SW480 (cell line): ENCODE measurements around the gene ANO10.
"Not testable (repeated sequence)": the region's sequence is repeated elsewhere in the genome, so short reads cannot be mapped to it uniquely, and the experiment has no call there.

ENCODE experiments used
- DNase-seq: peaks from one replicate; pipeline ENCODE4 v3.0.0-alpha.2; 2016; ENCODE audit warnings: low spot score

The ANO10 gene

GRCh38 chr3:43473737-43474136 is 148.1 kb downstream of the ANO10 start:
- DNase-seq: no peak

- DNase-seq: no peak
Measured at GRCh38 chr3:43473244-43473643, 148.6 kb downstream of the ANO10 start.

- DNase-seq: no peak
Measured at GRCh38 chr3:43468133-43468532, 153.7 kb downstream of the ANO10 start.

- DNase-seq: no peak
Measured at GRCh38 chr3:43465109-43465508, 156.7 kb downstream of the ANO10 start.

- DNase-seq: not testable (repeated sequence)
Measured at GRCh38 chr3:43462566-43462965, 159.2 kb downstream of the ANO10 start.

GRCh38 chr3:43461345-43461744 is 160.5 kb downstream of the ANO10 start:
- DNase-seq: no peak

GRCh38 chr3:43457038-43457437 is 164.8 kb downstream of the ANO10 start:
- DNase-seq: not testable (repeated sequence)

GRCh38 chr3:43455233-43455632 is 166.6 kb downstream of the ANO10 start:
- peak; percentile 87 for DNase-seq

GRCh38 chr3:43453981-43454380 is 167.8 kb downstream of the ANO10 start:
- no peak for DNase-seq

- no peak for DNase-seq
Measured at GRCh38 chr3:43451670-43452254, 170.0 kb downstream of the ANO10 start.

- no peak for DNase-seq
Measured at GRCh38 chr3:43448098-43448497, 173.7 kb downstream of the ANO10 start.

GRCh38 chr3:43445820-43446219 is 176.0 kb downstream of the ANO10 start:
- no peak for DNase-seq

GRCh38 chr3:43442872-43443395 is 178.9 kb downstream of the ANO10 start:
- no peak for DNase-seq

GRCh38 chr3:43436507-43437140 is 185.2 kb downstream of the ANO10 start:
- no peak for DNase-seq

- no peak for DNase-seq
Measured at GRCh38 chr3:43435706-43436105, 186.1 kb downstream of the ANO10 start.

GRCh38 chr3:43434431-43434830 is 187.4 kb downstream of the ANO10 start:
- DNase-seq: no peak

- DNase-seq: no peak
Measured at GRCh38 chr3:43432462-43432861, 189.3 kb downstream of the ANO10 start.

GRCh38 chr3:43426388-43426787 is 195.4 kb downstream of the ANO10 start:
- no peak for DNase-seq

GRCh38 chr3:43425829-43426228 is 196.0 kb downstream of the ANO10 start:
- no peak for DNase-seq

GRCh38 chr3:43423639-43424038 is 198.2 kb downstream of the ANO10 start:
- DNase-seq: no peak

GRCh38 chr3:43423142-43423541 is 198.7 kb downstream of the ANO10 start:
- no peak for DNase-seq

GRCh38 chr3:43418601-43419272 is 203.1 kb downstream of the ANO10 start:
- DNase-seq: no peak

GRCh38 chr3:43417133-43417532 is 204.7 kb downstream of the ANO10 start:
- DNase-seq: no peak
